Neural cell (in vitro differentiated cells): ENCODE data around the gene MMP28. TPM values are rescaled to one million over a fixed set of nuclear protein-coding genes. Genes with fewer than 3 reads are reported as not detected.

ENCODE experiments used
- H2AFZ ChIP-seq: fragments of 200-600, 300-800 bp; sonication (generic), shearing (Covaris generic); 2 replicates; pipeline ENCODE4 v1.6.0; 2014; ENCODE audit warnings: low read depth, mild to moderate bottlenecking, antibody characterized with exemption, low read length, moderate library complexity
- H3F3A ChIP-seq: fragments of 200-600 bp; shearing (Covaris generic); 2 replicates; pipeline ENCODE4 v1.6.1; 2016; ENCODE audit warnings: mild to moderate bottlenecking, moderate library complexity, mixed read lengths, antibody characterized with exemption, low read length; ENCODE audit not compliant: insufficient read depth, poor library complexity, severe bottlenecking
- H3K27ac ChIP-seq: fragments of 200-600, 300-800 bp; sonication (generic), shearing (Covaris generic); 2 replicates; pipeline ENCODE4 v1.5.1; 2014; ENCODE audit warnings: mild to moderate bottlenecking, low read length, moderate library complexity
- H3K27me3 ChIP-seq: fragments of 300-800, 200-600 bp; sonication (generic), shearing (Covaris generic); 2 replicates; pipeline ENCODE4 v1.6.0; 2014; ENCODE audit warnings: mild to moderate bottlenecking, low read depth, low read length, moderate library complexity; ENCODE audit not compliant: insufficient read depth
- H3K36me3 ChIP-seq: fragments of 300-800, 200-600 bp; sonication (generic), shearing (Covaris generic); 2 replicates; pipeline ENCODE4 v1.5.1; 2014; ENCODE audit warnings: mild to moderate bottlenecking, antibody characterized with exemption, low read length, moderate library complexity; ENCODE audit not compliant: insufficient read depth
- H3K4me2 ChIP-seq: fragments of 300-800, 200-600 bp; sonication (generic), shearing (Covaris generic); 2 replicates; pipeline ENCODE4 v1.6.0; 2014; ENCODE audit warnings: mild to moderate bottlenecking, low read length
- H3K4me3 ChIP-seq: fragments of 300-800, 200-600 bp; sonication (generic), shearing (Covaris generic); 2 replicates; pipeline ENCODE4 v1.5.1; 2014; ENCODE audit warnings: mild to moderate bottlenecking, low read length, moderate library complexity
- H3K79me2 ChIP-seq: fragments of 200-600 bp; shearing (Covaris generic); replicated peaks from 2 replicates; pipeline ENCODE4 v1.6.0; 2014; ENCODE audit warnings: mild to moderate bottlenecking, low read length, moderate library complexity; ENCODE audit not compliant: insufficient read depth
- H3K9ac ChIP-seq: fragments of 300-800, 200-600 bp; sonication (generic), shearing (Covaris generic); 2 replicates; pipeline ENCODE4 v1.6.1; 2016; ENCODE audit warnings: mild to moderate bottlenecking, low read length, mixed read lengths
- H3K9me2 ChIP-seq: fragments of 200-600 bp; shearing (Covaris generic); 2 replicates; pipeline ENCODE4 v1.6.1; 2016; ENCODE audit warnings: mild to moderate bottlenecking, low read length, mixed read lengths; ENCODE audit not compliant: insufficient read depth
- H3K9me3 ChIP-seq: fragments of 200-600, 300-800 bp; sonication (generic), shearing (Covaris generic); 2 replicates; pipeline ENCODE4 v1.6.1; 2016; ENCODE audit warnings: mild to moderate bottlenecking, mixed run types, low read length, moderate library complexity, mixed read lengths
- H4K20me1 ChIP-seq: fragments of 200-600 bp; shearing (Covaris generic); 2 replicates; pipeline ENCODE4 v1.6.1; 2016; ENCODE audit warnings: mild to moderate bottlenecking, mixed run types; ENCODE audit not compliant: insufficient read depth
- CTCF ChIP-seq: fragments of 450-650 bp; IDR thresholded peaks from 2 replicates; pipeline ENCODE4 v1.5.1; 2014; ENCODE audit warnings: antibody characterized with exemption, mild to moderate bottlenecking, moderate library complexity; ENCODE audit not compliant: poor library complexity, severe bottlenecking
- EP300 ChIP-seq: fragments of 450-650 bp; conservative IDR thresholded peaks from 2 replicates; pipeline ENCODE4 v1.6.1; 2014; ENCODE audit warnings: antibody characterized with exemption, mild to moderate bottlenecking, moderate library complexity; ENCODE audit not compliant: poor library complexity, severe bottlenecking
- EZH2 ChIP-seq: fragments of 200-600, 300-800 bp; shearing (Covaris generic), sonication (generic); IDR thresholded peaks from 2 replicates; pipeline ENCODE4 v1.6.1; 2014; ENCODE audit warnings: antibody characterized with exemption, low read length, borderline replicate concordance, mild to moderate bottlenecking; ENCODE audit not compliant: insufficient read depth, poor library complexity, severe bottlenecking
- MXI1 ChIP-seq: fragments of 450-650 bp; conservative IDR thresholded peaks from 2 replicates; pipeline ENCODE4 v1.6.1; 2014; ENCODE audit warnings: antibody characterized with exemption, mild to moderate bottlenecking; ENCODE audit not compliant: poor library complexity, severe bottlenecking
- POLR2AphosphoS5 ChIP-seq: IDR thresholded peaks from 2 replicates; pipeline ENCODE4 v1.6.1; 2012
- RAD21 ChIP-seq: fragments of 450-650 bp; conservative IDR thresholded peaks from 2 replicates; pipeline ENCODE4 v1.6.1; 2014; ENCODE audit warnings: antibody characterized with exemption, mild to moderate bottlenecking, moderate library complexity
- SMC3 ChIP-seq: fragments of 450-650 bp; conservative IDR thresholded peaks from 2 replicates; pipeline ENCODE4 v1.6.1; 2014; ENCODE audit warnings: antibody characterized with exemption, mild to moderate bottlenecking, moderate library complexity; ENCODE audit not compliant: poor library complexity
- TAF1 ChIP-seq: IDR thresholded peaks from 2 replicates; pipeline ENCODE4 v1.6.1; 2012; ENCODE audit warnings: low read depth
- polyA plus RNA-seq: library from polyadenylated mRNA; depleted of rRNA; stranded (reverse); fragments of >200 nt; gene quantifications from 2 replicates; pipeline ENCODE4 v1.2.3, GENCODE V29; 2014
- TF ChIP-seq, protein P1 (sequence below): IDR thresholded peaks from 2 replicates; pipeline ENCODE4 v1.6.1; 2012; ENCODE audit warnings: borderline replicate concordance

MMP28 gene
- polyA plus RNA-seq, 1 donor from 2014 or later = 0.31 TPM

DNA sequence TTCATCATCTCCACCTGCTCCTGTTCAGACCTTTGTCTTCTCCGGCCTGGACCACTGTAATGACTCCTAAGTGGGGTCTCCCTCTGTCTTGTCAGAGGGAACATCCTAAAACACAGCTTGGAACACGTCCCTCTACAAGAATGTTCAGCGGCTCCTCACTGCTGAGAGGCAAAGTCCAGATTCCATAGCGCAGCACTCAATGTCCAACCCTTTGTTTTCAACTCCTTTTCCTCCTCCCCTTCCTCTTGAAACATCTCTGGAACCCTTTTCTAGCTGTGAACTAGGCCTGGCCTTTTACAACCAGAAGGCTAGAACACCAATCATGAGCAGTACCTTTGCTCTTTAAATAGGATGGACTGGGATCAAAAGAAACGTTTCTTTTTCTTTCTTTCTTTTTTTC is 33.8 kb downstream of the MMP28 start:
- no peaks in the 10 kb centered on the region for H3K79me2 ChIP-seq
- no peaks in the 10 kb centered on the region for H3K9me2 ChIP-seq
- H3F3A ChIP-seq = no peaks in the 10 kb centered on the region
- TF ChIP-seq EZH2 (no peak), CTCF (no peak), POLR2AphosphoS5 (no peak), SMC3 (no peak), RAD21 (no peak), TAF1 (no peak), MXI1 (no peak), EP300 (no peak)
- TF ChIP-seq, protein P1, sequence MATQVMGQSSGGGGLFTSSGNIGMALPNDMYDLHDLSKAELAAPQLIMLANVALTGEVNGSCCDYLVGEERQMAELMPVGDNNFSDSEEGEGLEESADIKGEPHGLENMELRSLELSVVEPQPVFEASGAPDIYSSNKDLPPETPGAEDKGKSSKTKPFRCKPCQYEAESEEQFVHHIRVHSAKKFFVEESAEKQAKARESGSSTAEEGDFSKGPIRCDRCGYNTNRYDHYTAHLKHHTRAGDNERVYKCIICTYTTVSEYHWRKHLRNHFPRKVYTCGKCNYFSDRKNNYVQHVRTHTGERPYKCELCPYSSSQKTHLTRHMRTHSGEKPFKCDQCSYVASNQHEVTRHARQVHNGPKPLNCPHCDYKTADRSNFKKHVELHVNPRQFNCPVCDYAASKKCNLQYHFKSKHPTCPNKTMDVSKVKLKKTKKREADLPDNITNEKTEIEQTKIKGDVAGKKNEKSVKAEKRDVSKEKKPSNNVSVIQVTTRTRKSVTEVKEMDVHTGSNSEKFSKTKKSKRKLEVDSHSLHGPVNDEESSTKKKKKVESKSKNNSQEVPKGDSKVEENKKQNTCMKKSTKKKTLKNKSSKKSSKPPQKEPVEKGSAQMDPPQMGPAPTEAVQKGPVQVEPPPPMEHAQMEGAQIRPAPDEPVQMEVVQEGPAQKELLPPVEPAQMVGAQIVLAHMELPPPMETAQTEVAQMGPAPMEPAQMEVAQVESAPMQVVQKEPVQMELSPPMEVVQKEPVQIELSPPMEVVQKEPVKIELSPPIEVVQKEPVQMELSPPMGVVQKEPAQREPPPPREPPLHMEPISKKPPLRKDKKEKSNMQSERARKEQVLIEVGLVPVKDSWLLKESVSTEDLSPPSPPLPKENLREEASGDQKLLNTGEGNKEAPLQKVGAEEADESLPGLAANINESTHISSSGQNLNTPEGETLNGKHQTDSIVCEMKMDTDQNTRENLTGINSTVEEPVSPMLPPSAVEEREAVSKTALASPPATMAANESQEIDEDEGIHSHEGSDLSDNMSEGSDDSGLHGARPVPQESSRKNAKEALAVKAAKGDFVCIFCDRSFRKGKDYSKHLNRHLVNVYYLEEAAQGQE = no peak
- no peak overlapping the region for H3K9ac ChIP-seq
- no peaks in the 10 kb centered on the region for H3K9me3 ChIP-seq
- no peak overlapping the region for H3K4me2 ChIP-seq
- no peak overlapping the region for H3K27ac ChIP-seq
- no peaks in the 10 kb centered on the region for H4K20me1 ChIP-seq
- H3K36me3 ChIP-seq = no peaks in the 10 kb centered on the region
- H2AFZ ChIP-seq = no peak overlapping the region
- H3K4me3 ChIP-seq = no peak overlapping the region
- H3K27me3 ChIP-seq = no peaks in the 10 kb centered on the region

- TF ChIP-seq SMC3 (no peak), POLR2AphosphoS5 (no peak), EP300 (no peak), EZH2 (no peak)
- H3K4me2 ChIP-seq = no peak within 1 kb of the TSS
These were observed 34.9 kb downstream of the MMP28 start, which contains the start of gene C17orf50 for GRCh38 chr17:35760587-35760986. Gene C17orf50 (plus strand): TSS chr17:35760887. CDS start chr17:35760942, 55 bp downstream.

GRCh38 chr17:35757243-35757642 is 38.2 kb downstream of the MMP28 start:
- no peak overlapping the region for H3K4me3 ChIP-seq
- no peaks in the 10 kb centered on the region for H3F3A ChIP-seq
- no peaks in the 10 kb centered on the region for H3K9me2 ChIP-seq
- TF ChIP-seq MXI1 = no peak
- no peak for TF ChIP-seq TAF1
- no peak for TF ChIP-seq POLR2AphosphoS5
- no peak for TF ChIP-seq RAD21
- no peak for TF ChIP-seq SMC3
- no peak for TF ChIP-seq EZH2
- no peak for TF ChIP-seq EP300
- TF ChIP-seq, protein P1 = no peak
- no peak for TF ChIP-seq CTCF
- no peaks in the 10 kb centered on the region for H3K27me3 ChIP-seq
- no peak overlapping the region for H3K27ac ChIP-seq
- no peaks in the 10 kb centered on the region for H3K9me3 ChIP-seq
- no peak overlapping the region for H2AFZ ChIP-seq
- H4K20me1 ChIP-seq = no peaks in the 10 kb centered on the region
- no peak overlapping the region for H3K9ac ChIP-seq
- H3K79me2 ChIP-seq = no peaks in the 10 kb centered on the region
- no peaks in the 10 kb centered on the region for H3K36me3 ChIP-seq
- no peak overlapping the region for H3K4me2 ChIP-seq

More at GRCh38 chr17:35760587-35760986, 34.9 kb downstream of the MMP28 start, which contains the start of gene C17orf50:
- H3K9me3 ChIP-seq = no peaks in the 10 kb centered on the region
- no peaks in the 10 kb centered on the region for H3K36me3 ChIP-seq
- no peak within 1 kb of the TSS for H3K4me3 ChIP-seq
- H3K9me2 ChIP-seq = no peaks in the 10 kb centered on the region
- no peak within 1 kb of the TSS for H2AFZ ChIP-seq
- no peaks in the 10 kb centered on the region for H4K20me1 ChIP-seq
- H3K9ac ChIP-seq = no peak within 1 kb of the TSS
- no peak within 1 kb of the TSS for H3K27ac ChIP-seq
- no peaks in the 10 kb centered on the region for H3K27me3 ChIP-seq
- H3F3A ChIP-seq = no peaks in the 10 kb centered on the region
- no peaks in the 10 kb centered on the region for H3K79me2 ChIP-seq
